ENCODE data around the gene NCOA3.
A peak's percentile ranks its signal among the peaks of the same experiment; 100 is the strongest.
"Not testable (repeated sequence)": the region's sequence is repeated elsewhere in the genome, so short reads cannot be mapped to it uniquely, and the experiment has no call there.

The NCOA3 gene

GRCh38 chr20:47475419-47476044 lies 26.2 kb upstream of the NCOA3 start:
- DNase-seq, result no peak

GRCh38 chr20:47476452-47476851 lies 25.2 kb upstream of the NCOA3 start:
- DNase-seq, result no peak

- DNase-seq, result no peak
Measured at GRCh38 chr20:47479093-47479492, 22.6 kb upstream of the NCOA3 start.

- DNase-seq, result no peak
Measured at GRCh38 chr20:47479506-47479905, 22.2 kb upstream of the NCOA3 start.

- DNase-seq, result no peak
Measured at GRCh38 chr20:47480239-47480638, 21.4 kb upstream of the NCOA3 start.

GRCh38 chr20:47480705-47481104 lies 21.0 kb upstream of the NCOA3 start:
- no peak for DNase-seq

- DNase-seq, result no peak
Measured at GRCh38 chr20:47481330-47482216, 20.1 kb upstream of the NCOA3 start.

GRCh38 chr20:47482705-47483104 lies 19.0 kb upstream of the NCOA3 start:
- no peak for DNase-seq

- no peak for DNase-seq
Measured at GRCh38 chr20:47484303-47484702, 17.4 kb upstream of the NCOA3 start.

- DNase-seq, result no peak
Measured at GRCh38 chr20:47487175-47487917, 14.3 kb upstream of the NCOA3 start.

- no peak for DNase-seq
Measured at GRCh38 chr20:47489448-47489872, 12.2 kb upstream of the NCOA3 start.

- DNase-seq, result no peak
Measured at GRCh38 chr20:47490795-47491194, 10.9 kb upstream of the NCOA3 start.

GRCh38 chr20:47492284-47492683 lies 9.4 kb upstream of the NCOA3 start:
- DNase-seq, result no peak

GRCh38 chr20:47493175-47493962 lies 8.3 kb upstream of the NCOA3 start:
- peak; percentile 36 to 58 for DNase-seq

- DNase-seq, result no peak
Measured at GRCh38 chr20:47493963-47494293, 7.8 kb upstream of the NCOA3 start.

GRCh38 chr20:47494606-47495005 lies 7.1 kb upstream of the NCOA3 start:
- DNase-seq, result not testable (repeated sequence)

GRCh38 chr20:47496118-47496517 lies 5.6 kb upstream of the NCOA3 start:
- no peak for DNase-seq

GRCh38 chr20:47498606-47499005 lies 3.1 kb upstream of the NCOA3 start:
- no peak for DNase-seq

- no peak for DNase-seq
Measured at GRCh38 chr20:47499053-47499452, 2.6 kb upstream of the NCOA3 start.

GRCh38 chr20:47500082-47500481 lies 1.6 kb upstream of the NCOA3 start:
- DNase-seq, result not testable (repeated sequence)

GRCh38 chr20:47500554-47500953 lies 1.1 kb upstream of the NCOA3 start:
- no peak for DNase-seq

GRCh38 chr20:47501116-47501481 lies 588 bp upstream of the NCOA3 start:
- no peak for DNase-seq
